Measurements from ENCODE around the gene FOXO6. TPM values are rescaled to one million over a fixed set of nuclear protein-coding genes. Genes with fewer than 3 reads are reported as not detected.

The FOXO6 gene
- polyA plus RNA-seq, 2 donors, result 0.15 to 0.28 TPM

DNA sequence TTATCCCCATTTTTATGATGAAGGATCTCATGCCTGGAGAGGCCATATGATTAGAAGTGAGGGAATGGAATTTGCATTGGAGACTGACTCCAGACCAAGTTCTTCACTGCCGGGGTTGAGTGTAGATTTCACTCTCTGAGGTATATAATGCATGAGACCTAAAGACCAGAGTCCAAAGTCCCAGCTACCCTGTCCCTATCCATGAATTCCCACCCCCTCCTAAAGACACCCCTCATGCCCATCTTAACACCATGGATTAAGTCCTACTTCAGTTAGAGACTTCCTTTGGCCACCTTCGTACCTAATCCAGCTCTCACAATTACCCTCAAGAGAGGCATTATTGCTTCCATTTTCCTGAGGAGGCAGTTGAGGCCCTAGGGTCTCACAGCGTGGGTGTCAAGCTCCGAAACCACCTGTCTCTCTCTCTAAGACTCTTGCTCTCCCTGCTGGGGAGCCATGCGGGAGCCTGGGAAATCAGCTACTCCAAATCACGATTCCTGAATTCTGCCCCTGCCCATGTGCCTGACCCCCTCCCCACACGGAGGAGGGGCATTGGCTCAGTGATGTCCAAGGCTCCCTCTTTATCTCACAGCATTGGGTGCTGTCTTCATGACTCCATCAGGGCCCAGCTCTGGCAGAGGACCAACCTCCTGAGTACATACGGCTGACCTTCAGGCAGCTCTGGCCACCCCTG lies 11.7 kb upstream of the FOXO6 start:
- Histone ChIP-seq H3K27ac (ENCODE audit: low read depth in 2 of 2, low read length in 1 of 2) (no peak overlapping the region), H3K27me3 (ENCODE audit: control insufficient read depth in 1 of 2, insufficient read depth in 2 of 2, low read length in 2 of 2) (no peaks in the 10 kb centered on the region), H3K36me3 (ENCODE audit: control insufficient read depth in 2 of 2, insufficient read depth in 2 of 2, low read length in 1 of 2) (no peaks in the 10 kb centered on the region), H3K4me3 (ENCODE audit: low read depth in 1 of 2, low read length in 2 of 2) (no peak overlapping the region), H3K9me3 (ENCODE audit: control insufficient read depth in 2 of 2, insufficient read depth in 1 of 2, low read depth in 1 of 2, low read length in 1 of 2) (no peaks in the 10 kb centered on the region), H3K4me1 (ENCODE audit: control insufficient read depth in 2 of 2, insufficient read depth in 2 of 2, low read length in 1 of 2) (no peaks in the 10 kb centered on the region)
- 90 to 92% methylated on average over 8 of the region's 8 CpGs for WGBS, 2 donors

DNA sequence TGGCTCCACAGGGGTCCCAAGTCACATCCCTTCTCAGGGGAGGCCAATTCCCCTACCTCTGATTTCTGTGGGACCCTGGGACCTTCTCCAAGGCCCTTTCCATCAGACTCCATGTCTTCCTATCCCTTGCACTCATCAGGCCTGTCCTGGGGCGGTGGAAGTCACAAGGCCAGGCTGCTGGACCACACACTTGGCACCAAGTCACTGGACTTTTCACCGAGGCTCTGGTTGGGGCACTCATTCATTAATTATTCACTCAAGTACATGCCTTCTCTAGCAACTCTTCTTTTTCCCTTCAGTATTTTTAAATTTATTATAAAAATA lies 11.2 kb upstream of the FOXO6 start:
- H3K9me3 ChIP-seq (ENCODE audit: control insufficient read depth in 2 of 2, insufficient read depth in 1 of 2, low read depth in 1 of 2, low read length in 1 of 2), result no peaks in the 10 kb centered on the region

DNA sequence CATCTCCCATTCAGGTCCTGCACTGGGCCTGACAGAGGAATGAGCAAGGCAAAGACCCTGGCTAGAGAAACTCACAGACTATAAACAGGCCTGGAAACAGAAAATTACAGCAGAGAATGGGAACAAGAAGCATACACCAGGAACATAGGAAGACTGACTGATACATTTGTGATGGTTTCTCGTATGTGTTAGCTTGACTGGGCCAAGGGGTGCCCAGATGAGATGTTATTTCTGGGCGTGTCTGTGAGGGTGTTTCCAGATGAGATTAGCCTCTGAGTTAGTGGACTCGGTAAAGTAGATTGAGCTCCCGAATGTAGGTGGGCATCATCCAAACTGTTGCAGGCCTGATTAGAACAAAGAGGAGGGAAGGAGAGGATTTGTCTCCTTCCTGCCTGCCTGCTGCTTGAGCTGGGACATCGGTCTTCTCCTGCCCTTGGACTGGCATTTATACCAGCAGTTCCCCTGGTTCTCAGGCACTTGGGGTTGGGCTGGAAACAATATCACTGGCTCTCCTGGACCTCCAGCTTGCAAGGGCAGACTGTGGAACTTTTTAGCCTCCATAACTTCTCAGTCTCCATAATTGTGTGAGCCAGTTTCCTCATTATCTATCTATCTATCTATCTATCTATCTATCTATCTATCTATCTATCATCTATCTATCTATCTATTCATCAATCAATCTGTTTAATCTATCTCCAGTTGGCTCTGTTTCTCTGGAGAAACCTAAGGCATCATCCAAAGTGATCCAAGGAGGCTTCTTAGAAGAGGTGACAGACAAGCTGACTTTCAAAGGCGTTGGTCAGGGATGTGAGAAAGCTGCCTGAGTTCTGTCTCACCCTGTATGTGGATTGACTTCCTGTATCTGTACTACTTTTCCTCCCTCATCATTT lies 9.7 kb upstream of the FOXO6 start:
- 80 to 83% methylated on average over 6 of the region's 6 CpGs for WGBS, 2 donors

More for the DNA sequence above, 11.2 kb upstream of the FOXO6 start:
- H3K4me3 ChIP-seq (ENCODE audit: low read depth in 1 of 2, low read length in 2 of 2), result no peak overlapping the region
- no peaks in the 10 kb centered on the region for H3K27me3 ChIP-seq (ENCODE audit: control insufficient read depth in 1 of 2, insufficient read depth in 2 of 2, low read length in 2 of 2)
- H3K36me3 ChIP-seq (ENCODE audit: control insufficient read depth in 2 of 2, insufficient read depth in 2 of 2, low read length in 1 of 2), result no peaks in the 10 kb centered on the region
- H3K4me1 ChIP-seq (ENCODE audit: control insufficient read depth in 2 of 2, insufficient read depth in 2 of 2, low read length in 1 of 2), result no peaks in the 10 kb centered on the region
- 65 to 85% methylated on average over 2 of the region's 2 CpGs for WGBS, 2 donors
- no peak overlapping the region for H3K27ac ChIP-seq (ENCODE audit: low read depth in 2 of 2, low read length in 1 of 2)

DNA sequence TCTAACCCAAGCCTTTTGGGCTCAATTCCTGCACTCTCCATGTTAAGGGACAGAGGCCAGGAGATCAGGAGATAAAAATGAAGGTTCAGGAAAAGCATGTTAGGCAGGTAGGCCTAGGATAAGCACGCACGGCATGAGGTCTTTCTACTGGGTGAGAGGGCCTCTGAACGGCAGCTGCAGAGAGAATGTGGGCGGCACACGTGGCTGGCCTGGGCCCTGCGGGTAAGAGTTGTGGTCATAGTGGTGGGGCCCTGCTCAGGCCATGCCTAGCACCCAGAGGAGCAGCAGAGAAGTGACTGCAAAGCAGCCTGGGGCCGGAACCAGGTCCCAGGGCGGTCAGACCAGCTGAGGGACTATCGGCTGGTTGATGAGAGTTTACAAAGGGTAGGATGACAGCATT lies 7.5 kb upstream of the FOXO6 start:
- no peak overlapping the region for H3K27ac ChIP-seq (ENCODE audit: low read depth in 2 of 2, low read length in 1 of 2)
- WGBS, 2 donors, result 77 to 87% methylated on average over 9 of the region's 9 CpGs
- no peaks in the 10 kb centered on the region for H3K36me3 ChIP-seq (ENCODE audit: control insufficient read depth in 2 of 2, insufficient read depth in 2 of 2, low read length in 1 of 2)
- H3K27me3 ChIP-seq (ENCODE audit: control insufficient read depth in 1 of 2, insufficient read depth in 2 of 2, low read length in 2 of 2), result no peaks in the 10 kb centered on the region
- H3K4me1 ChIP-seq (ENCODE audit: control insufficient read depth in 2 of 2, insufficient read depth in 2 of 2, low read length in 1 of 2), result peaks cover 0 to 6% of the 10 kb centered on the region in 2 donors
- H3K9me3 ChIP-seq (ENCODE audit: control insufficient read depth in 2 of 2, insufficient read depth in 1 of 2, low read depth in 1 of 2, low read length in 1 of 2), result no peaks in the 10 kb centered on the region
- H3K4me3 ChIP-seq (ENCODE audit: low read depth in 1 of 2, low read length in 2 of 2), result no peak overlapping the region

More for the DNA sequence above, 9.7 kb upstream of the FOXO6 start:
- Histone ChIP-seq H3K4me1 (ENCODE audit: control insufficient read depth in 2 of 2, insufficient read depth in 2 of 2, low read length in 1 of 2) (no peaks in the 10 kb centered on the region), H3K9me3 (ENCODE audit: control insufficient read depth in 2 of 2, insufficient read depth in 1 of 2, low read depth in 1 of 2, low read length in 1 of 2) (no peaks in the 10 kb centered on the region), H3K4me3 (ENCODE audit: low read depth in 1 of 2, low read length in 2 of 2) (no peak overlapping the region), H3K36me3 (ENCODE audit: control insufficient read depth in 2 of 2, insufficient read depth in 2 of 2, low read length in 1 of 2) (no peaks in the 10 kb centered on the region), H3K27ac (ENCODE audit: low read depth in 2 of 2, low read length in 1 of 2) (no peak overlapping the region), H3K27me3 (ENCODE audit: control insufficient read depth in 1 of 2, insufficient read depth in 2 of 2, low read length in 2 of 2) (no peaks in the 10 kb centered on the region)

DNA sequence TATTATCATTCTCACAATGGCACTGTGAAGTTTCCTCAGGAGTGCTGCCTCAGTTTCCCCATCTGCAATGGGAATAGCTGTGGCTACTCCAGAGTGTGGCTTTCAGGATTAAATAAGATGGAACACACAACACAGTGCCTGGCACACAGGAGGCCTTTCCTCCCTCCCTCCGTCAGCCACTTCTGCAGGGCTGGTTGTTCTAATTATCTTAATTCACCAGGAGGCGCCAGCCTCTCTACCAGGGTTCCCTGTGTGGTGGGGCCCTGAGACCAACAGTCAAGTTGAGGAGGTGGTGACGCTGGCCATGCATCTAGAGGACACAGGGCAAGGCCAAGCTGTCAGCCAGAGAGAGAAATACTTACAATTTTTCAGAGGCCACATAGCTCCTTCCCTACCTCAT lies 6.3 kb upstream of the FOXO6 start:
- Histone ChIP-seq H3K9me3 (ENCODE audit: control insufficient read depth in 2 of 2, insufficient read depth in 1 of 2, low read depth in 1 of 2, low read length in 1 of 2) (no peaks in the 10 kb centered on the region), H3K4me3 (ENCODE audit: low read depth in 1 of 2, low read length in 2 of 2) (no peak overlapping the region), H3K27ac (ENCODE audit: low read depth in 2 of 2, low read length in 1 of 2) (no peak overlapping the region), H3K27me3 (ENCODE audit: control insufficient read depth in 1 of 2, insufficient read depth in 2 of 2, low read length in 2 of 2) (no peaks in the 10 kb centered on the region), H3K36me3 (ENCODE audit: control insufficient read depth in 2 of 2, insufficient read depth in 2 of 2, low read length in 1 of 2) (no peaks in the 10 kb centered on the region), H3K4me1 (ENCODE audit: control insufficient read depth in 2 of 2, insufficient read depth in 2 of 2, low read length in 1 of 2) (peaks cover 0 to 6% of the 10 kb centered on the region in 2 donors)
- 91 to 96% methylated on average over 3 of the region's 3 CpGs for WGBS, 2 donors

DNA sequence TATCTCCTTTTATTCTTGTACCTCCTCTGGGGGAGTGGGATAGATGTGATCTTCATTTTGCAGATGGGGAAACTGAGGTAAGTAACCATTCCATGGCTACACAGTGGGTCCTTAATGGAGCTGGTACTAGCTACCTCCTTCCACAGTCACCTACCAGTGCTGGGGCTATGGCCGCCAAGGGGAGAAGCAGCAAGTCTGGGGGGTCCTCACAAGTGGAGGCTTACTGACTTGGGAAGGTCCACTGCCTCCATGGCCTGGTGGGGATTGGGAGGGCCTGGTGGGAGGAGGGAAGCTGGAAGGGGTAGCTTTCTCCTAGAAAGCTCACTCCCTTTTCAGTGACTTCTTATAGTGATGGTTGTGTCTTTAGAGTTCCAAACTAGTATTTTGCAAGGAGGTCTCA lies 5.9 kb upstream of the FOXO6 start:
- Histone ChIP-seq H3K9me3 (ENCODE audit: control insufficient read depth in 2 of 2, insufficient read depth in 1 of 2, low read depth in 1 of 2, low read length in 1 of 2) (no peaks in the 10 kb centered on the region), H3K4me3 (ENCODE audit: low read depth in 1 of 2, low read length in 2 of 2) (no peak overlapping the region), H3K36me3 (ENCODE audit: control insufficient read depth in 2 of 2, insufficient read depth in 2 of 2, low read length in 1 of 2) (no peaks in the 10 kb centered on the region), H3K4me1 (ENCODE audit: control insufficient read depth in 2 of 2, insufficient read depth in 2 of 2, low read length in 1 of 2) (peaks cover 0 to 10% of the 10 kb centered on the region in 2 donors), H3K27ac (ENCODE audit: low read depth in 2 of 2, low read length in 1 of 2) (no peak overlapping the region), H3K27me3 (ENCODE audit: control insufficient read depth in 1 of 2, insufficient read depth in 2 of 2, low read length in 2 of 2) (no peaks in the 10 kb centered on the region)
- WGBS, 2 donors, result 100% methylated on average over 1 of the region's 1 CpG

DNA sequence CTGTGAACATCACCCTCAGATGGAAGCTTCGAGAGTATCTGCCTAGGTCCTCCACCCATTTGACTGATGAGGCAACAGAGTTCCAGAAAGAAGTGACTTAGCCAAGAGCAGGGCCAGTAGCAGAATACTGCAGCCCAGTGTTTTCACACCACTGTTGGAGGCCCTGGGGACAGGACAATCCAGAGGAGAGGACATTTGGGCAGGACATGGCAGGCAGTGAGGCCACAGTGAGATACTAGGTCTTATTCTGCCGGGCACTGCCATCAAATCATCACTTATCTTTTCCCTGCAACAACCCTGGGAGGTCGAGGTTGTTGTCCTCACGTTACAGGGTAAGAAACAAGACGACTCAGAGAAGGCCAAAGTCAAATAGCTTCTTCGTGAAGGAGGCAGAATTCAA lies 5.5 kb upstream of the FOXO6 start:
- 71 to 83% methylated on average over 6 of the region's 6 CpGs for WGBS, 2 donors

DNA sequence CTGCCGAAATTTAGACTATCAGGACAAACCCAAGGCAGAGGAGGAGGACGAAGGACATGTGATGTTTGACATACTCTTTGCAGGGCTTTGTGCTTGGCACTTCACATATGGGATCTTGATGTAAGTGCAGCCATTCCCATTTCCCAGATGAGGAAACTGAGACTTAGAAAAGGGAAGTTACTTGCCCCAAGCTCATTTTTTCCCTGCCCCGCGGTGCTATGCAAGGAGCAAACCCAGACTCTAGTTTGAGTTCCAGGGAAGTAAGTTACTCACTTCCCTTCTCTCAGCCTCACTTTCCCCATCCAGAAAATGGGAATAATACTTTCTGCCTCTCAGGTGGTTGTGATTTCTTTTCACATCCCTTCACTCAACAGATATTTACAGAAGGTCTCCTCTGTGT lies 4.5 kb upstream of the FOXO6 start:
- no peaks in the 10 kb centered on the region for H3K27me3 ChIP-seq (ENCODE audit: control insufficient read depth in 1 of 2, insufficient read depth in 2 of 2, low read length in 2 of 2)
- H3K4me1 ChIP-seq (ENCODE audit: control insufficient read depth in 2 of 2, insufficient read depth in 2 of 2, low read length in 1 of 2), result peaks cover under 1 to 11% of the 10 kb centered on the region in 2 donors
- H3K4me3 ChIP-seq (ENCODE audit: low read depth in 1 of 2, low read length in 2 of 2), result no peak overlapping the region
- H3K36me3 ChIP-seq (ENCODE audit: control insufficient read depth in 2 of 2, insufficient read depth in 2 of 2, low read length in 1 of 2), result no peaks in the 10 kb centered on the region
- WGBS, 2 donors, result 91 to 95% methylated on average over 4 of the region's 4 CpGs
- no peak overlapping the region for H3K27ac ChIP-seq (ENCODE audit: low read depth in 2 of 2, low read length in 1 of 2)
- no peaks in the 10 kb centered on the region for H3K9me3 ChIP-seq (ENCODE audit: control insufficient read depth in 2 of 2, insufficient read depth in 1 of 2, low read depth in 1 of 2, low read length in 1 of 2)

More for the DNA sequence above, 5.5 kb upstream of the FOXO6 start:
- Histone ChIP-seq H3K27me3 (ENCODE audit: control insufficient read depth in 1 of 2, insufficient read depth in 2 of 2, low read length in 2 of 2) (no peaks in the 10 kb centered on the region), H3K9me3 (ENCODE audit: control insufficient read depth in 2 of 2, insufficient read depth in 1 of 2, low read depth in 1 of 2, low read length in 1 of 2) (no peaks in the 10 kb centered on the region), H3K36me3 (ENCODE audit: control insufficient read depth in 2 of 2, insufficient read depth in 2 of 2, low read length in 1 of 2) (no peaks in the 10 kb centered on the region), H3K27ac (ENCODE audit: low read depth in 2 of 2, low read length in 1 of 2) (no peak overlapping the region), H3K4me1 (ENCODE audit: control insufficient read depth in 2 of 2, insufficient read depth in 2 of 2, low read length in 1 of 2) (peaks cover 0 to 10% of the 10 kb centered on the region in 2 donors), H3K4me3 (ENCODE audit: low read depth in 1 of 2, low read length in 2 of 2) (no peak overlapping the region)

DNA sequence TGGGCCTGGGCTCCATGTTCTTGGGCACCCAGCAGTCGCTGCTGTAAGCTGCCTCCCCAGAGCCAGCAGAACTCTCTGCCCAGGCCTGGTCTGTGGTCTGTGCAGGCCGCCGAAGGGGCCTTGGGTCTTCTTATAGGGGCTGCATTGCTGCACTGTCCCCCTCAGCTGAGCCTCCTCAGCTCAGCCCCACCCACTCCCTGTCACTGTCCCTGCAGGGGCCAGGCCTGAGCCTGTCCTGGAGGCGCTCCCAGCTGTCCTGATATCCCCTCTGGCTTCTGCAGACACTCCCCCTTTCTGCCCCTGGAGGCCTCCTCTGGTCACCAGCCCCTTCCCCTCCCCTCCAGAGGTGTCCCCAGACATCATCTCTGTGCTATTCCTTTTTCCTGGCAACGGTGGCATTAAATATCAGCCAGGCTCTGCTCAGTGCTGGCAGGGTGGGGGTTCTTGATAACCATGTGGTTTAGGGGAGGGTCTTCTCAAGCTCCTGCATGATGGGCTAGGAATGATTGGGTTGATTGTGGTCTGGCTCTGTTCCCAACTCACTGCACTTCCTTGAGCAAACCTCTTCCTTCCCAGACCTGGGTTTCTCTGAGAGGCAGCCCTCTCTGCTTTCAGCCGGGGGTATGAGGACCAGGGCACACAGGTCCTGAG lies 3.7 kb upstream of the FOXO6 start:
- H3K27ac ChIP-seq (ENCODE audit: low read depth in 2 of 2, low read length in 1 of 2), result no peak overlapping the region
- WGBS, 2 donors, result 51 to 54% methylated on average over 6 of the region's 6 CpGs
- H3K9me3 ChIP-seq (ENCODE audit: control insufficient read depth in 2 of 2, insufficient read depth in 1 of 2, low read depth in 1 of 2, low read length in 1 of 2), result no peaks in the 10 kb centered on the region
- H3K4me1 ChIP-seq (ENCODE audit: control insufficient read depth in 2 of 2, insufficient read depth in 2 of 2, low read length in 1 of 2), result peaks cover 6 to 18% of the 10 kb centered on the region in 2 donors
- H3K36me3 ChIP-seq (ENCODE audit: control insufficient read depth in 2 of 2, insufficient read depth in 2 of 2, low read length in 1 of 2), result no peaks in the 10 kb centered on the region
- no peak overlapping the region for H3K4me3 ChIP-seq (ENCODE audit: low read depth in 1 of 2, low read length in 2 of 2)
- H3K27me3 ChIP-seq (ENCODE audit: control insufficient read depth in 1 of 2, insufficient read depth in 2 of 2, low read length in 2 of 2), result no peaks in the 10 kb centered on the region
